AG04449 (cell line): Measurements from ENCODE around the gene BRIP1.

Source experiments
- CTCF ChIA-PET: fragments of 350-600 bp; formaldehyde crosslinking; extraction: SDS; loops from one replicate; lab custom pipeline; 2021; ENCODE audit warnings: antibody characterized with exemption; lab: Yijun Ruan, JAX
- POLR2A ChIA-PET: fragments of 400-600, 350-600 bp; formaldehyde crosslinking; extraction: SDS; loops from one replicate; lab custom pipeline; 2020; ENCODE audit warnings: antibody characterized with exemption, inconsistent platforms; lab: Yijun Ruan, JAX
- DNase-seq: peaks from one replicate; pipeline ENCODE4 v3.0.0-alpha.2; 2010; ENCODE audit warnings: low read depth, low spot score
- H3K4me3 ChIP-seq: 2 replicates; pipeline ENCODE4 v1.5.1; 2011; ENCODE audit warnings: low read depth, mild to moderate bottlenecking, control low read depth, low read length
- CTCF ChIP-seq: IDR thresholded peaks from one replicate; pipeline ENCODE4 v1.5.1; 2011; ENCODE audit warnings: mild to moderate bottlenecking, moderate library complexity, low read length, control low read depth, inconsistent platforms; ENCODE audit not compliant: insufficient read depth; ENCODE audit errors: missing control alignments

Gene BRIP1

GRCh38 chr17:61794792-61795191 lies 68.5 kb downstream of the BRIP1 start:
- POLR2A ChIA-PET: no interaction called here
- TF ChIP-seq CTCF: no peak
- no peak overlapping the region for H3K4me3 ChIP-seq
- no peak for DNase-seq
- CTCF ChIA-PET: no interaction called here

GRCh38 chr17:61794242-61794641 lies 69.1 kb downstream of the BRIP1 start:
- POLR2A ChIA-PET: no interaction called here

GRCh38 chr17:61793565-61793964 lies 69.8 kb downstream of the BRIP1 start:
- DNase-seq: no peak
- no peak for TF ChIP-seq CTCF
- CTCF ChIA-PET: no interaction called here
- H3K4me3 ChIP-seq: no peak overlapping the region
- POLR2A ChIA-PET: no interaction called here

More at GRCh38 chr17:61794242-61794641, 69.1 kb downstream of the BRIP1 start:
- DNase-seq: no peak
- no peak overlapping the region for H3K4me3 ChIP-seq
- no peak for TF ChIP-seq CTCF
- CTCF ChIA-PET: no interaction called here

GRCh38 chr17:61789872-61790271 lies 73.5 kb downstream of the BRIP1 start:
- no peak for TF ChIP-seq CTCF
- POLR2A ChIA-PET: no interaction called here
- CTCF ChIA-PET: no interaction called here
- no peak overlapping the region for H3K4me3 ChIP-seq
- no peak for DNase-seq

GRCh38 chr17:61786088-61786487 lies 77.2 kb downstream of the BRIP1 start:
- H3K4me3 ChIP-seq: no peak overlapping the region
- ChIA-PET CTCF (no interaction called here), POLR2A (no interaction called here)
- no peak for DNase-seq
- no peak for TF ChIP-seq CTCF

GRCh38 chr17:61784510-61784909 lies 78.8 kb downstream of the BRIP1 start:
- ChIA-PET POLR2A (interaction anchor here (0.7 kb wide), 1 partner anchor 110 kb away, joined by 3 read pairs; no protein-coding TSS in a partner anchor), CTCF (interaction anchor here (0.9 kb wide), 1 partner anchor 15 kb away, joined by 3 read pairs; no protein-coding TSS in a partner anchor)
- DNase-seq: no peak
- no peak overlapping the region for H3K4me3 ChIP-seq
- TF ChIP-seq CTCF: no peak
